HL-60 (cell line): ENCODE data around the gene CCDC187.

Experiments used
- DNase-seq, 2 experiments: peaks; one replicate each; pipeline ENCODE4 v3.0.0-alpha.2; 2010 to 2020; ENCODE audit warnings: low read depth in 1 of 2, low spot score in 1 of 2
- H3K27ac ChIP-seq: fragments of 250-450 bp; sonication (Bioruptor Pico); replicated peaks from 2 replicates; pipeline ENCODE4 v1.5.1; 2020; ENCODE audit warnings: mild to moderate bottlenecking, moderate library complexity
- H3K27me3 ChIP-seq: fragments of 250-450 bp; sonication (Bioruptor Pico); 2 replicates; pipeline ENCODE4 v1.5.1; 2021; ENCODE audit warnings: mild to moderate bottlenecking, moderate library complexity; ENCODE audit not compliant: insufficient read depth, poor library complexity, severe bottlenecking
- H3K4me3 ChIP-seq: replicated peaks from 2 replicates; pipeline ENCODE4 v1.5.1; 2011; ENCODE audit warnings: mild to moderate bottlenecking, control low read depth, low read length; ENCODE audit not compliant: insufficient read depth
- CTCF ChIP-seq: IDR thresholded peaks from one replicate; pipeline ENCODE4 v1.5.1; 2011; ENCODE audit warnings: low read length, control low read depth, inconsistent platforms; ENCODE audit not compliant: insufficient read depth
- GABPA ChIP-seq: IDR thresholded peaks from 2 replicates; pipeline ENCODE4 v1.6.1; 2012; ENCODE audit warnings: low read depth
- POLR2AphosphoS5 ChIP-seq: IDR thresholded peaks from 2 replicates; pipeline ENCODE4 v1.6.1; 2012; ENCODE audit warnings: low read depth
- SPI1 ChIP-seq: IDR thresholded peaks from 2 replicates; pipeline ENCODE4 v1.6.1; 2012; ENCODE audit warnings: low read depth, mild to moderate bottlenecking, borderline replicate concordance
- TF ChIP-seq, protein P1 (sequence below): IDR thresholded peaks from 2 replicates; pipeline ENCODE4 v1.6.1; 2012; ENCODE audit warnings: low read depth; ENCODE audit not compliant: insufficient replicate concordance

Gene CCDC187

GRCh38 chr9:136249877-136250559, 53.9 kb downstream of the CCDC187 start:
- DNase-seq, result no peak
- Histone ChIP-seq H3K4me3 (no peak overlapping the region), H3K27me3 (peaks cover 4% of the 10 kb centered on the region), H3K27ac (no peak overlapping the region)
- TF ChIP-seq, protein P1, sequence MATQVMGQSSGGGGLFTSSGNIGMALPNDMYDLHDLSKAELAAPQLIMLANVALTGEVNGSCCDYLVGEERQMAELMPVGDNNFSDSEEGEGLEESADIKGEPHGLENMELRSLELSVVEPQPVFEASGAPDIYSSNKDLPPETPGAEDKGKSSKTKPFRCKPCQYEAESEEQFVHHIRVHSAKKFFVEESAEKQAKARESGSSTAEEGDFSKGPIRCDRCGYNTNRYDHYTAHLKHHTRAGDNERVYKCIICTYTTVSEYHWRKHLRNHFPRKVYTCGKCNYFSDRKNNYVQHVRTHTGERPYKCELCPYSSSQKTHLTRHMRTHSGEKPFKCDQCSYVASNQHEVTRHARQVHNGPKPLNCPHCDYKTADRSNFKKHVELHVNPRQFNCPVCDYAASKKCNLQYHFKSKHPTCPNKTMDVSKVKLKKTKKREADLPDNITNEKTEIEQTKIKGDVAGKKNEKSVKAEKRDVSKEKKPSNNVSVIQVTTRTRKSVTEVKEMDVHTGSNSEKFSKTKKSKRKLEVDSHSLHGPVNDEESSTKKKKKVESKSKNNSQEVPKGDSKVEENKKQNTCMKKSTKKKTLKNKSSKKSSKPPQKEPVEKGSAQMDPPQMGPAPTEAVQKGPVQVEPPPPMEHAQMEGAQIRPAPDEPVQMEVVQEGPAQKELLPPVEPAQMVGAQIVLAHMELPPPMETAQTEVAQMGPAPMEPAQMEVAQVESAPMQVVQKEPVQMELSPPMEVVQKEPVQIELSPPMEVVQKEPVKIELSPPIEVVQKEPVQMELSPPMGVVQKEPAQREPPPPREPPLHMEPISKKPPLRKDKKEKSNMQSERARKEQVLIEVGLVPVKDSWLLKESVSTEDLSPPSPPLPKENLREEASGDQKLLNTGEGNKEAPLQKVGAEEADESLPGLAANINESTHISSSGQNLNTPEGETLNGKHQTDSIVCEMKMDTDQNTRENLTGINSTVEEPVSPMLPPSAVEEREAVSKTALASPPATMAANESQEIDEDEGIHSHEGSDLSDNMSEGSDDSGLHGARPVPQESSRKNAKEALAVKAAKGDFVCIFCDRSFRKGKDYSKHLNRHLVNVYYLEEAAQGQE, result no peak
- TF ChIP-seq POLR2AphosphoS5, result no peak
- TF ChIP-seq SPI1, result no peak
- TF ChIP-seq GABPA, result no peak
- no peak for TF ChIP-seq CTCF

DNA sequence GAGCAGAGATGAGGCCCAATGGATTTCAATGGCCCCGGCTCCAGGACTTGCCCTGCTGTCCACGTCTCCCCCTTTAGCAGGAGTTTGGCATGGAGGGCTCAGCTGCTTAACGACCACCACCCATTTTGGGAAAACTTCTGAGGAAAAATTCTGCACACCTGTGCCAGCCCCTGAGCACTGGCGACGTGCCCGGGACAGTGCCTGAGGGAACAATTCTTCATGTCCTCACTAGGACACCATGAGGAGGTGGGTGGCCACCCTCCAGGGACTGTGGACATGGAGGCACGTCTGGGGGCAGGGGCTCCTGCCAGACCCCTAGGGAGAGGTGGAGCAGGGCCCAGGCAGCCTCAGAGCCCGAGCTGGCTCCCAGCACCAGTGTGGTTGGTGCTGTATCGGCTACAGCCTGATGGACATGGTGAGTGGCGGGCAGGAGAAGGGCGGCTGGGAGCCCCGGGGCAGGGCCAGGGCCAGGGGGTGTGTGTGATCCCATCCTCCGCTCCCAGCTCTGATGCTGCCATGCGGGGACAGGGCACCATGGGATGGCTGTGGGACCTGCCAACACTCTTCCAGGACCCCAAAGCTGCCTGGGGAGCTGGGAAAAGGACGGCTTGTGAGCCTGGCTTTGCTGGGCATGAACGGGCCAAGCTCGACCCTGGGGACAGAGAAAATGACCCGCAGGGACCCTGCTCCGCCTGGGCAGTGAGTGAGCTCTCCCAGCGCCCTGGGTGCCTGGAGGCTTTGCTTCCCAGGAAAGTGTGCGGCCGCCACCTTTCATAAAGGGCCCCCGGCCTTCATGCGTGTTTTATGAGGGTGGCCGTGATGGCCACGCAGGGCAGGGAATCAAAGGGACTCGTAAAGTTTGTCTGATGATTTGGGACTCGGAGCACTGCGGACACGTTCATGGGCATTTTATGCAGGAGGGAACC, 54.7 kb downstream of the CCDC187 start:
- TF ChIP-seq SPI1 (no peak), POLR2AphosphoS5 (no peak), GABPA (no peak), CTCF (no peak)
- TF ChIP-seq, protein P1, result no peak
- Histone ChIP-seq H3K27me3 (no peaks in the 10 kb centered on the region), H3K4me3 (no peak overlapping the region), H3K27ac (no peak overlapping the region)
- DNase-seq, result no peak

DNA sequence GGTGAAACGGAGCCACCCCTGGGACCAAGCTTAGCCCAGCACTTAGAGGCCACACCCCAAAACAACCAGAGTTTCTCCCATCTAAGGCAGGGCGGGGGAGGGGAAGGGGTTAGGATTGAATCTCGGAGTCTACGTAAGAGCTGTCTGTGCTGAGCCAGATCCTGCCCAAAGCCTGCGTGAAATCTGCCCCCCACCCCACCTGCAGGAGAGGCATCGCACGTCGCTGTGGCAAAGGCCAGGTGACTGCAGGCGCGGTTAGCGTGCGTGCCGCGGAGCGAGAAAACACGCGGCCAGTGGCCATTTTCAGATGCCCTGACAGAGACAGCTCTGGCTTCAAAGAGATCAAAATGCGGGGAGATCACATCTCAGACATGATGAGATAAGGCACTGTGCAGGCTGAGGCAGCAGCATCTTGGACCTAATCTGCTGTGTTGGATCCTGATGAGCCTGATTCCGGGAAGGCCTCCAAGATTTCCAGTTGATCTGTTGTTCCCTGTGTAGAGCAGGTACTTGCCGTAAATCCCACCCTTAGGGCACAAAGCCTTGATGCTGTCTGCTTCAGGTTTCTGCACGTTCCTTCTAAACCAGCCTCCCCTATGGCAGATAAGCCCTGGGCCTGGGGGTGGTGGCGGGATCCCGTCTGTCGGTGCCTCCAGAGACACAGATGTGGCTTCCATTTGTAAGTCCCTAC, 55.8 kb downstream of the CCDC187 start:
- Histone ChIP-seq H3K4me3 (no peak overlapping the region), H3K27me3 (no peaks in the 10 kb centered on the region), H3K27ac (no peak overlapping the region)
- DNase-seq, result no peak
- TF ChIP-seq CTCF (no peak), GABPA (no peak), POLR2AphosphoS5 (no peak), SPI1 (no peak)
- TF ChIP-seq, protein P1, result no peak
